H1 (cell line): ENCODE data around the gene RNF145. TPM values are rescaled to one million over a fixed set of nuclear protein-coding genes. Genes with fewer than 3 reads are reported as not detected.

Experiments used
- CTCF ChIA-PET: fragments of 300-600 bp; sonication (Branson Sonifier 250); formaldehyde crosslinking; loops from one replicate; lab custom pipeline; 2021; ENCODE audit not compliant: partially characterized antibody; lab: Charles Lee
- POLR2A ChIA-PET: fragments of 300-600 bp; sonication (Branson Sonifier 250); formaldehyde crosslinking; loops from one replicate; lab custom pipeline; 2021; ENCODE audit warnings: inconsistent platforms; ENCODE audit not compliant: partially characterized antibody; lab: Charles Lee
- DNase-seq, 2 experiments: peaks; one replicate each; pipeline versions ENCODE4 v3.0.0 to v3.0.0-alpha.2; 2010 to 2022; ENCODE audit warnings: low spot score in 2 of 2, low read depth in 1 of 2, mixed read lengths in 1 of 2
- FAIRE-seq: peaks from 2 replicates; lab custom pipeline; 2011; peaks lifted over from hg19 to GRCh38; lab: Jason Lieb, UNC
- H2AFZ ChIP-seq: 2 replicates; pipeline ENCODE4 v1.8.1; 2012; ENCODE audit warnings: low read length, inconsistent platforms
- H2AK5ac ChIP-seq: 2 replicates; pipeline ENCODE4 v1.6.1; 2013; ENCODE audit warnings: low read depth, low read length
- H2BK120ac ChIP-seq: replicated peaks from 2 replicates; pipeline ENCODE3; 2013; ENCODE audit warnings: low read depth, low read length, inconsistent platforms
- H2BK12ac ChIP-seq: 2 replicates; pipeline ENCODE4 v1.6.1; 2013; ENCODE audit warnings: low read depth, low read length
- H2BK15ac ChIP-seq: 2 replicates; pipeline ENCODE4 v1.6.1; 2013; ENCODE audit warnings: low read length
- H2BK20ac ChIP-seq: 2 replicates; pipeline ENCODE4 v1.6.1; 2013; ENCODE audit warnings: low read length
- H2BK5ac ChIP-seq: 2 replicates; pipeline ENCODE4 v1.6.1; 2013; ENCODE audit warnings: low read depth, low read length
- H3K14ac ChIP-seq: 2 replicates; pipeline ENCODE4 v1.6.1; 2013; ENCODE audit warnings: inconsistent platforms; ENCODE audit not compliant: insufficient read length
- H3K18ac ChIP-seq: 2 replicates; pipeline ENCODE4 v1.6.1; 2013; ENCODE audit warnings: low read length; ENCODE audit errors: extremely low read depth
- H3K23ac ChIP-seq: 2 replicates; pipeline ENCODE4 v1.6.1; 2013; ENCODE audit warnings: inconsistent platforms; ENCODE audit not compliant: insufficient read length
- H3K23me2 ChIP-seq: 2 replicates; pipeline ENCODE4 v1.6.1; 2013; ENCODE audit warnings: low read depth, low read length
- H3K27ac ChIP-seq: 2 replicates; pipeline ENCODE4 v1.6.1; 2011; ENCODE audit warnings: low read depth, low read length, inconsistent platforms
- H3K27me3 ChIP-seq, 4 experiments: replicated peaks in 1 of 4; 1 replicate in 1 of 4; 2 replicates in 3 of 4; pipeline versions ENCODE4 v1.6.1 to v1.8.1; 2011 to 2013; ENCODE audit warnings: low read length in 3 of 4, mild to moderate bottlenecking in 3 of 4, inconsistent platforms in 2 of 4, mixed read lengths in 2 of 4, moderate library complexity in 1 of 4; ENCODE audit not compliant: control insufficient read depth in 3 of 4, insufficient read depth in 3 of 4; ENCODE audit errors: extremely low read depth in 1 of 4
- H3K36me3 ChIP-seq, 4 experiments: 2 replicates each; pipeline versions ENCODE4 v1.6.1 to v1.8.1; 2011 to 2013; ENCODE audit warnings: mild to moderate bottlenecking in 4 of 4, low read length in 3 of 4, moderate library complexity in 2 of 4, control low read depth in 1 of 4, inconsistent platforms in 1 of 4; ENCODE audit not compliant: insufficient read depth in 4 of 4, control insufficient read depth in 2 of 4
- H3K4ac ChIP-seq: replicated peaks from 2 replicates; pipeline ENCODE3; 2013; ENCODE audit warnings: low read length, low read depth, mixed read lengths, inconsistent platforms; ENCODE audit not compliant: insufficient read length
- H3K4me1 ChIP-seq, 4 experiments: replicated peaks in 1 of 4; 1 replicate in 1 of 4; 2 replicates in 3 of 4; pipeline versions ENCODE4 v1.6.1 to v1.8.1; 2011 to 2013; ENCODE audit warnings: low read length in 3 of 4, inconsistent platforms in 2 of 4, mixed read lengths in 1 of 4; ENCODE audit not compliant: insufficient read depth in 4 of 4, control insufficient read depth in 3 of 4
- H3K4me2 ChIP-seq, 2 experiments: 2 replicates each; pipeline versions ENCODE4 v1.6.1 to v1.8.1; 2011 to 2013; ENCODE audit warnings: low read depth in 2 of 2, low read length in 2 of 2, control low read depth in 1 of 2, inconsistent platforms in 1 of 2, mild to moderate bottlenecking in 1 of 2; ENCODE audit not compliant: insufficient read depth in 1 of 2
- H3K4me3 ChIP-seq, 4 experiments: fragments of 200-600, 300-600 bp in 1 of 4; sonication (generic), shearing (Covaris generic), sonication (Bioruptor Twin) in 1 of 4; 2 replicates each; pipeline versions ENCODE4 v1.5.1 to v1.8.1; 2011 to 2016; ENCODE audit warnings: low read length in 4 of 4, low read depth in 3 of 4, control low read depth in 2 of 4, inconsistent platforms in 2 of 4, mild to moderate bottlenecking in 2 of 4, mixed read lengths in 1 of 4, moderate library complexity in 1 of 4; ENCODE audit not compliant: insufficient read depth in 2 of 4; ENCODE audit errors: extremely low read depth in 1 of 4
- H3K56ac ChIP-seq: replicated peaks from 2 replicates; pipeline ENCODE3; 2013; ENCODE audit warnings: low read depth, mild to moderate bottlenecking, mixed read lengths, low read length, inconsistent platforms; ENCODE audit not compliant: insufficient read length
- H3K79me1 ChIP-seq: 2 replicates; pipeline ENCODE4 v1.6.1; 2013; ENCODE audit warnings: low read depth, low read length, control low read depth
- H3K79me2 ChIP-seq, 2 experiments: 2 replicates each; pipeline versions ENCODE4 v1.6.1 to v1.8.1; 2012 to 2013; ENCODE audit warnings: low read length in 2 of 2, mild to moderate bottlenecking in 2 of 2, inconsistent platforms in 1 of 2; ENCODE audit not compliant: insufficient read depth in 2 of 2, control insufficient read depth in 1 of 2
- H3K9ac ChIP-seq, 4 experiments: replicated peaks in 1 of 4; 1 replicate in 1 of 4; 2 replicates in 3 of 4; pipeline versions ENCODE4 v1.6.1 to v1.8.1; 2011 to 2013; ENCODE audit warnings: low read depth in 3 of 4, low read length in 3 of 4, control low read depth in 2 of 4, mild to moderate bottlenecking in 2 of 4, moderate library complexity in 2 of 4, inconsistent platforms in 1 of 4; ENCODE audit errors: extremely low read depth in 1 of 4
- H3K9me3 ChIP-seq, 2 experiments: 2 replicates each; pipeline versions ENCODE4 v1.6.1 to v1.8.1; 2012 to 2013; ENCODE audit warnings: mild to moderate bottlenecking in 2 of 2, moderate library complexity in 2 of 2, control low read depth in 1 of 2, inconsistent platforms in 1 of 2, low read depth in 1 of 2, low read length in 1 of 2, mixed read lengths in 1 of 2; ENCODE audit not compliant: insufficient read depth in 2 of 2
- H4K20me1 ChIP-seq, 2 experiments: replicated peaks in 1 of 2; 2 replicates each; pipeline versions ENCODE3 to v1.8.1; 2011 to 2013; ENCODE audit warnings: inconsistent platforms in 2 of 2, low read length in 2 of 2, mild to moderate bottlenecking in 1 of 2; ENCODE audit not compliant: insufficient read depth in 2 of 2, control insufficient read depth in 1 of 2
- H4K5ac ChIP-seq: 2 replicates; pipeline ENCODE4 v1.6.1; 2013; ENCODE audit warnings: low read length, low read depth, mixed read lengths, inconsistent platforms; ENCODE audit not compliant: insufficient read length
- H4K8ac ChIP-seq: 2 replicates; pipeline ENCODE4 v1.8.0; 2013; ENCODE audit warnings: mild to moderate bottlenecking, moderate library complexity, low read length, inconsistent platforms; ENCODE audit not compliant: insufficient read depth; ENCODE audit errors: extremely low read depth
- H4K91ac ChIP-seq: replicated peaks from 2 replicates; pipeline ENCODE3; 2013; ENCODE audit warnings: low read length, mixed read lengths, inconsistent platforms; ENCODE audit not compliant: insufficient read length
- JUND ChIP-seq: IDR thresholded peaks from 2 replicates; pipeline ENCODE4 v1.6.1; 2011; ENCODE audit warnings: mild to moderate bottlenecking, improper control_type of control experiment, low read length
- TAF1 ChIP-seq: IDR thresholded peaks from 2 replicates; pipeline ENCODE4 v1.6.1; 2011; ENCODE audit warnings: mild to moderate bottlenecking, low read depth, low read length
- WGBS, 2 experiments: shearing (Covaris generic) in 1 of 2; methylation state at CpG; one replicate each; pipeline versions ENCODE4 v1.1.6 to v1.1.7; 2013 to 2015; ENCODE audit warnings: low lambda C conversion rate in 2 of 2, mixed read lengths in 2 of 2, inconsistent platforms in 1 of 2, low coverage in 1 of 2, missing lambda C conversion rate in 1 of 2; ENCODE audit not compliant: insufficient replicate concordance in 2 of 2, insufficient coverage in 1 of 2, insufficient read length in 1 of 2; ENCODE audit errors: extremely low coverage in 1 of 2, missing lambda C conversion rate in 1 of 2; 5-methylcytosine and 5-hydroxymethylcytosine counted together
- polyA plus RNA-seq, 7 experiments: library from polyadenylated mRNA; depleted of rRNA in 3 of 7; stranded (reverse) in 5 of 7; unstranded in 2 of 7; fragments of >200 nt in 5 of 7; fragments of 200-250 nt in 2 of 7; gene quantifications; 1 replicate in 5 of 7; 2 replicates in 1 of 7; 4 replicates in 1 of 7; pipeline versions ENCODE4 v1.2.1 to v1.2.3, GENCODE V29; 2011 to 2013; ENCODE audit warnings: missing spikeins in 2 of 7, mixed read lengths in 2 of 7
- total RNA-seq: library from RNA; stranded (reverse); fragmentation: NEBNext Ultra II Directional; extraction: Animal tissue kit (Norgen Biotek cat#: 25700); gene quantifications from 2 replicates; pipeline ENCODE4 v1.2.1, GENCODE V29; 2021
- TF ChIP-seq, protein P1 (sequence below): IDR thresholded peaks from 2 replicates; pipeline ENCODE4 v1.6.1; 2012; ENCODE audit warnings: inconsistent platforms

Gene RNF145
- total and polyA plus RNA-seq, 2 of the 8 experiments (the other 6 are each of a cell fraction or from before 2014, with no cell fraction given): 34.2 to 72.5 TPM

DNA sequence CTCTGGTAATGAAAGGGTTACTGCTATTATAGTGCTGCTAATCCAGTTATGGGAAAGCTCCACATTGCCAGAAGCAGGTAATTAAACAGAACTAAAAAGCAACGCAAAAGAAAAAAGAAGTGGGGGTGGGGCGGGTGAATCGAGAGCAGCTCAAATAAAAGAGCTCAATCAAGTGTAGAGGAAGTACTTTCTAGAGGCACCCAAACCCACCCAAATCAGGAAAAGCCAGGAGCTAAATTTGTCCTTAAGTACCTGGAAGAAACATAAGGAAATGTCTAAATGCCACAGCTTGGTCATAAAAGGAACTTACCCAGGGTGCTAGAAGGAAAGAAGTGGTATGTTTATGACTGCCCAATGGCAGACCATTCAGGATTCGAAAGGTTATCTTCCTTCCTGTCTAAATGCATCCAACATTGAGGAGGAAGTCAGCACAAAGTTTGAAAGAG, 2.4 kb upstream of the RNF145 start:
- no peak overlapping the region for H3K23ac ChIP-seq
- no peaks in the 10 kb centered on the region for H3K9me3 ChIP-seq
- H3K4me3 ChIP-seq: no peak overlapping the region
- H3K79me1 ChIP-seq: no peaks in the 10 kb centered on the region; the same call in 1 of the 2 replicates
- no peaks in the 10 kb centered on the region for H3K36me3 ChIP-seq
- ChIA-PET POLR2A (no interaction called here), CTCF (interaction anchor here (0.7 to 1.0 kb wide), 2 partner anchors 29 to 75 kb away, joined by 3 read pairs; no protein-coding TSS in a partner anchor)
- DNase-seq: no peak
- peaks cover 21% of the 10 kb centered on the region for H3K23me2 ChIP-seq
- H2BK20ac ChIP-seq: no peak overlapping the region
- H4K20me1 ChIP-seq: peaks cover 0 to 4% of the 10 kb centered on the region in 2 experiments
- peaks cover 0 to 18% of the 10 kb centered on the region in 2 experiments; a peak in 2 of 4 replicates for H3K79me2 ChIP-seq
- H3K27me3 ChIP-seq: peaks cover 0 to 5% (median 1%) of the 10 kb centered on the region in 4 experiments; a peak in 3 of 7 replicates
- H4K91ac ChIP-seq: no peak overlapping the region
- no peak overlapping the region for H2BK120ac ChIP-seq
- FAIRE-seq: no peak
- peaks cover 2 to 9% (median 4%) of the 10 kb centered on the region in 4 experiments; a peak in 5 of 7 replicates for H3K4me1 ChIP-seq
- H3K4me2 ChIP-seq: no peak overlapping the region
- no peak overlapping the region for H3K27ac ChIP-seq
- no peak overlapping the region for H3K18ac ChIP-seq
- no peak overlapping the region for H3K56ac ChIP-seq
- H4K5ac ChIP-seq: no peak overlapping the region
- H2BK12ac ChIP-seq: no peak overlapping the region
- H2AFZ ChIP-seq: no peak overlapping the region
- no peak overlapping the region for H2AK5ac ChIP-seq
- H3K9ac ChIP-seq: no peak overlapping the region
- H2BK15ac ChIP-seq: no peak overlapping the region
- H4K8ac ChIP-seq: no peak overlapping the region
- TF ChIP-seq JUND (no peak), TAF1 (no peak)
- TF ChIP-seq, protein P1, sequence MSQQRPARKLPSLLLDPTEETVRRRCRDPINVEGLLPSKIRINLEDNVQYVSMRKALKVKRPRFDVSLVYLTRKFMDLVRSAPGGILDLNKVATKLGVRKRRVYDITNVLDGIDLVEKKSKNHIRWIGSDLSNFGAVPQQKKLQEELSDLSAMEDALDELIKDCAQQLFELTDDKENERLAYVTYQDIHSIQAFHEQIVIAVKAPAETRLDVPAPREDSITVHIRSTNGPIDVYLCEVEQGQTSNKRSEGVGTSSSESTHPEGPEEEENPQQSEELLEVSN: no peak
- WGBS, 2 experiments: 76% methylated on average over 4 of the region's 4 CpGs; no CpG with 5 or more reads in 1 of the 2 experiments
- H3K14ac ChIP-seq: no peak overlapping the region
- no peak overlapping the region for H3K4ac ChIP-seq
- H2BK5ac ChIP-seq: no peak overlapping the region
